Tibial nerve (tissue), 4 donors: Measurements from ENCODE around the gene CRTC1.

Experiments
- EP300 ChIP-seq, 2 donors: sonication (generic); formaldehyde crosslinking; IDR thresholded peaks; one replicate each; pipeline ENCODE4 v1.6.1; 2017; ENCODE audit warnings: antibody characterized with exemption in 2 of 2, mild to moderate bottlenecking in 1 of 2
- POLR2A ChIP-seq, 2 donors: fragments of 450-650 bp; IDR thresholded peaks; one replicate each; pipeline ENCODE4 v1.6.1; 2017; ENCODE audit warnings: antibody characterized with exemption in 2 of 2, mild to moderate bottlenecking in 2 of 2, moderate library complexity in 2 of 2
- TF ChIP-seq, protein P1 (sequence below), 5 experiments: fragments of 200-600 bp in 3 of 5; fragments of 450-650 bp in 2 of 5; sonication (generic) in 3 of 5; IDR thresholded peaks; one replicate each; pipeline ENCODE4 v1.5.1; 2016 to 2019; ENCODE audit warnings: antibody characterized with exemption in 5 of 5, mild to moderate bottlenecking in 3 of 5, moderate library complexity in 2 of 5

DNA sequence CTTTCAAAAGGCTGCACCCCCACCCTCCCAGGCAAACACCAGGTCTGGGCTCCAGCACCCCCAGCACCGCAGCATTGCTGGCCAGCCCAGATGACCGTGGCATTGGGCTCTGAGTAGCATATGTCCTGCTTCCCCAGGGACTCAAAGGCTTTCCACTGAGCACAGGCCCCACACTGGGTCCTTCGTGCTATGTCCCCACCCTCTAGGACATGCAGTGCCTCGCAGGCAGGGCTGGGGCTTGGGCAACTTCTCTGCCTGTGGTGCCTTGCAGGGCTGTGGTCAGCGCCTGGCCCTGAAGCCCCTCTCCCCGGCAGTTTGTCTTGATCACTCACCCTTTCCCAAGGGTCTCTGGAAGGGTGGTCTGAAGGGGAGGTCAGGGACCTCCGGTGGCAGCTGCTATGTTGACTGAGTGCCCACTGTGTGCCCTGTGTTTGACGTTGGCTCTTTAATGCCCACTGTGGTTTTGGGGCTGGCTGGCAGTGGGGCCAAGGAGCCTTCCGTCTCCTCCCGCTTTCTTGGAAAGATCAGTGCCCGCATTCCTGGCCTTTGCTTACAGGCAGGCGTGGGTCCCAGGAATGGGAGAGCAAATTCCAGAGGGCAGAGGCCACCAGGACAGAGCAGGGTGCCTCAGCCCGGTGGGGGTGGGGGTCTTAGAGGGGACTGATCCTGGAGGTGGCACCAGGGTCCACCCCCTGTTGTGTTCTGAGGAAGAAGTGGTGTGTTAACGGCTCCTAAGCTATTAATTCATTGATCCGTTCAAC is 20.3 kb upstream of the CRTC1 start:
- TF ChIP-seq, protein P1, sequence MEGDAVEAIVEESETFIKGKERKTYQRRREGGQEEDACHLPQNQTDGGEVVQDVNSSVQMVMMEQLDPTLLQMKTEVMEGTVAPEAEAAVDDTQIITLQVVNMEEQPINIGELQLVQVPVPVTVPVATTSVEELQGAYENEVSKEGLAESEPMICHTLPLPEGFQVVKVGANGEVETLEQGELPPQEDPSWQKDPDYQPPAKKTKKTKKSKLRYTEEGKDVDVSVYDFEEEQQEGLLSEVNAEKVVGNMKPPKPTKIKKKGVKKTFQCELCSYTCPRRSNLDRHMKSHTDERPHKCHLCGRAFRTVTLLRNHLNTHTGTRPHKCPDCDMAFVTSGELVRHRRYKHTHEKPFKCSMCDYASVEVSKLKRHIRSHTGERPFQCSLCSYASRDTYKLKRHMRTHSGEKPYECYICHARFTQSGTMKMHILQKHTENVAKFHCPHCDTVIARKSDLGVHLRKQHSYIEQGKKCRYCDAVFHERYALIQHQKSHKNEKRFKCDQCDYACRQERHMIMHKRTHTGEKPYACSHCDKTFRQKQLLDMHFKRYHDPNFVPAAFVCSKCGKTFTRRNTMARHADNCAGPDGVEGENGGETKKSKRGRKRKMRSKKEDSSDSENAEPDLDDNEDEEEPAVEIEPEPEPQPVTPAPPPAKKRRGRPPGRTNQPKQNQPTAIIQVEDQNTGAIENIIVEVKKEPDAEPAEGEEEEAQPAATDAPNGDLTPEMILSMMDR (IDR thresholded peaks at IDR 0.05) = no peak
- TF ChIP-seq POLR2A (IDR thresholded peaks at IDR 0.05) (no peak), EP300 (IDR thresholded peaks at IDR 0.05) (peak in 1 of 2 donors; percentile 20)
